Pancreas (tissue), 10 donors: Measurements from ENCODE around the gene CLDN6. TPM values are rescaled to one million over a fixed set of nuclear protein-coding genes. Genes with fewer than 3 reads are reported as not detected.

Experiments used
- ATAC-seq, 4 donors: fragments of 200-7000 bp; cut with Tn5 transposase; one replicate each; pipeline versions ENCODE4 v1.8.0 to v1.9.1; 2020; ENCODE audit warnings: mild to moderate bottlenecking in 4 of 4, moderate library complexity in 4 of 4
- DNase-seq, 6 donors: peaks; one replicate each; pipeline ENCODE4 v3.0.0-alpha.2; 2020
- FAIRE-seq: peaks from 2 replicates; lab custom pipeline; 2012; peaks lifted over from hg19 to GRCh38; lab: Jason Lieb, UNC
- H3K27ac ChIP-seq, 4 donors: fragments of 200-600 bp; sonication (generic); 1 replicate in 3 of 4; 2 replicates in 1 of 4; pipeline versions ENCODE4 v1.5.0 to v1.8.0; 2020
- H3K27me3 ChIP-seq, 4 donors: fragments of 200-600 bp; one replicate each; pipeline ENCODE4 v1.8.0; 2021
- H3K36me3 ChIP-seq, 3 donors: fragments of 200-600 bp; sonication (generic) in 1 of 3; one replicate each; pipeline versions ENCODE4 v1.5.0 to v1.8.0; 2020 to 2021
- H3K4me1 ChIP-seq, 3 donors: fragments of 200-600 bp; one replicate each; pipeline ENCODE4 v1.8.0; 2021
- H3K4me3 ChIP-seq, 4 donors: fragments of 200-600 bp; sonication (generic) in 2 of 4; one replicate each; pipeline versions ENCODE4 v1.5.0 to v1.8.0; 2020 to 2021
- H3K9me3 ChIP-seq, 4 donors: fragments of 200-600 bp; one replicate each; pipeline ENCODE4 v1.8.0; 2021
- CTCF ChIP-seq, 4 donors: fragments of 200-600 bp; sonication (generic) in 3 of 4; IDR thresholded peaks; one replicate each; pipeline versions ENCODE4 v1.5.0 to v1.8.0; 2021; ENCODE audit warnings: antibody characterized with exemption in 4 of 4
- WGBS, 2 donors: extraction: QIAGEN DNeasy Blood & Tissue Kit; methylation state at CpG; one replicate each; pipeline ENCODE4 v1.1.7; 2013; 5-methylcytosine and 5-hydroxymethylcytosine counted together
- intact Hi-C, 3 donors: fragments of 100-400 bp; cut with DNase I; formaldehyde crosslinking; loops; one replicate each; pipeline versions ENCODE4 v1.11.1 to v1.14.2; 2022
- polyA plus RNA-seq, 2 donors: library from polyadenylated mRNA; stranded (reverse); fragments of 200-250 nt; gene quantifications; one replicate each; pipeline ENCODE4 v1.2.3, GENCODE V29; 2013
- total RNA-seq, 6 donors: library from RNA; stranded (reverse); fragmentation: NEBNext Ultra II Directional in 4 of 6; extraction: Animal tissue kit (Norgen Biotek cat#: 25700) in 4 of 6; gene quantifications; one replicate each; pipeline versions ENCODE4 v1.2.1 to v1.2.4, GENCODE V29; 2021 to 2023
- donor health status: healthy with polysubstance abuse.
- donor health status: DM: no; HTN: no; CAD: no; lungs with moderate emphysema.
- donor health status: DM: no; HTN: no; CAD: no.
- donor health status: control.
- donor health status: control.
- donor health status: Bipolar disorder and iron deficiency.
- donor health status: DM: yes; HTN: yes; CAD: no.
- donor health status: DM: no; HTN: no; CAD: no.
- donor health status: DM: no; HTN: no; CAD: no.
- donor health status: DM: yes; HTN: yes; CAD: no.

The CLDN6 gene
- total and polyA plus RNA-seq, 8 donors = 0.12 to 5.1 (median 0.73) TPM

- TF ChIP-seq CTCF (IDR thresholded peaks at IDR 0.05) = no peak
- H3K4me1 ChIP-seq = peaks cover 0 to 9% (median 2%) of the 10 kb centered on the region in 3 donors
- no peaks in the 10 kb centered on the region for H3K36me3 ChIP-seq
- 94 to 96% methylated on average over 32 to 35 of the region's 35 CpGs for WGBS, 2 donors
- DNase-seq (peak in 3 of 6 donors; percentile 34 to 83 (median 52)), ATAC-seq (no peak), FAIRE-seq (no peak)
- H3K27ac ChIP-seq = no peak overlapping the region
- H3K9me3 ChIP-seq = no peaks in the 10 kb centered on the region
- no peak overlapping the region for H3K4me3 ChIP-seq
- peaks cover 0 to 14% (median 4%) of the 10 kb centered on the region in 4 donors for H3K27me3 ChIP-seq
- intact Hi-C loops = no loop called here
Observed at GRCh38 chr16:2971134-2971984, 46.6 kb downstream of the CLDN6 start.

GRCh38 chr16:2970563-2970962, 47.4 kb downstream of the CLDN6 start:
- FAIRE-seq (no peak), ATAC-seq (no peak), DNase-seq (peak in 3 of 6 donors; percentile 31 to 61 (median 31))
- peaks cover 0 to 9% (median 0%) of the 10 kb centered on the region in 3 donors for H3K4me1 ChIP-seq
- H3K27ac ChIP-seq = no peak overlapping the region
- intact Hi-C loops = no loop called here
- no peak for TF ChIP-seq CTCF (IDR thresholded peaks at IDR 0.05)
- peak overlapping the region in 2 of 4 donors; percentile 74 to 92 for H3K4me3 ChIP-seq
- H3K9me3 ChIP-seq = no peaks in the 10 kb centered on the region
- no peaks in the 10 kb centered on the region for H3K36me3 ChIP-seq
- WGBS, 2 donors = 78 to 85% methylated on average over 6 of the region's 6 CpGs
- peaks cover 0 to 19% (median 8%) of the 10 kb centered on the region in 4 donors for H3K27me3 ChIP-seq

GRCh38 chr16:2969545-2970521, 48.1 kb downstream of the CLDN6 start:
- ATAC-seq (peak; percentile 48 to 69 (median 62)), FAIRE-seq (no peak), DNase-seq (peak; percentile 74 to 93 (median 82))
- intact Hi-C loops = no loop called here
- H3K27me3 ChIP-seq = peaks cover 0 to 19% (median 8%) of the 10 kb centered on the region in 4 donors
- H3K9me3 ChIP-seq = no peaks in the 10 kb centered on the region
- peaks cover 0 to 14% (median 0%) of the 10 kb centered on the region in 3 donors for H3K4me1 ChIP-seq
- peak overlapping the region; percentile 68 to 92 (median 82) for H3K4me3 ChIP-seq
- peak overlapping the region; percentile 4 to 47 (median 24) for H3K27ac ChIP-seq
- 1% methylated on average over 79 to 83 of the region's 83 CpGs for WGBS, 2 donors
- TF ChIP-seq CTCF (IDR thresholded peaks at IDR 0.05) = peak in 3 of 4 donors; percentile 18 to 27 (median 20)
- H3K36me3 ChIP-seq = no peaks in the 10 kb centered on the region

- Histone ChIP-seq H3K27ac (peak within 1 kb of the TSS; percentile 4 to 47 (median 24)), H3K27me3 (peaks cover 0 to 19% (median 8%) of the 10 kb centered on the region in 4 donors), H3K36me3 (no peaks in the 10 kb centered on the region), H3K4me3 (peak within 1 kb of the TSS; percentile 68 to 92 (median 82)), H3K4me1 (peaks cover 8 to 22% (median 9%) of the 10 kb centered on the region in 3 donors), H3K9me3 (no peaks in the 10 kb centered on the region)
- TF ChIP-seq CTCF (IDR thresholded peaks at IDR 0.05) = no peak
- DNase-seq = peak; percentile 83 to 95 (median 92)
- no peak for FAIRE-seq
- ATAC-seq = peak; percentile 86 to 91 (median 88)
- 2 to 3% methylated on average over 62 to 98 of the region's 98 CpGs for WGBS, 2 donors
- intact Hi-C loops = no loop called here
Observed at GRCh38 chr16:2968738-2969544, 49.0 kb downstream of the CLDN6 start, which contains the start of gene PAQR4. PAQR4 (plus strand) TSS chr16:2969348; CDS start chr16:2969675, 327 bp downstream.
